Activated naive CD4-positive, alpha-beta T cell treated with anti-CD3 and anti-CD28 coated beads for 36 hours (primary cell): ENCODE results near the gene ALOX5. TPM values are rescaled to one million over a fixed set of nuclear protein-coding genes. Genes with fewer than 3 reads are reported as not detected.
"Not testable (repeated sequence)": the region's sequence is repeated elsewhere in the genome, so short reads cannot be mapped to it uniquely, and the experiment has no call there.

Experiments
- CTCF ChIA-PET: fragments of 350-600 bp; sonication (Branson Sonifier 250); formaldehyde crosslinking; loops from one replicate; lab custom pipeline; 2021; ENCODE audit warnings: antibody characterized with exemption; lab: Charles Lee
- DNase-seq: peaks from one replicate; pipeline ENCODE4 v3.0.0-alpha.2; 2020
- H3K27ac Mint-ChIP-seq: one replicate; pipeline ENCODE4 v1.8.0; 2021; ENCODE audit warnings: mild to moderate bottlenecking, mixed read lengths
- H3K27me3 Mint-ChIP-seq: one replicate; pipeline ENCODE4 v1.8.0; 2021; ENCODE audit warnings: low read depth, mixed read lengths
- H3K36me3 Mint-ChIP-seq: one replicate; pipeline ENCODE4 v1.8.0; 2021; ENCODE audit warnings: low read depth, mixed read lengths
- H3K4me1 Mint-ChIP-seq: one replicate; pipeline ENCODE4 v1.8.0; 2021; ENCODE audit warnings: low read depth, mixed read lengths
- H3K4me3 Mint-ChIP-seq: one replicate; pipeline ENCODE4 v1.8.0; 2021; ENCODE audit warnings: mild to moderate bottlenecking, moderate library complexity, mixed read lengths
- H3K9me3 Mint-ChIP-seq: one replicate; pipeline ENCODE4 v1.8.0; 2021; ENCODE audit warnings: mixed read lengths
- intact Hi-C: fragments of 100-400 bp; cut with micrococcal nuclease; formaldehyde crosslinking; loops from one replicate; pipeline ENCODE4 v1.15.1; 2023
- total RNA-seq, 2 experiments: library from RNA; stranded (reverse); gene quantifications; one replicate each; pipeline ENCODE4 v1.2.3, GENCODE V29; 2021

ALOX5 gene
- total RNA-seq, 2 experiments from 2014 or later: 0.14 to 0.17 TPM

GRCh38 chr10:45391636-45392035 lies 17.6 kb downstream of the ALOX5 start:
- H3K4me1 Mint-ChIP-seq, H3K36me3 Mint-ChIP-seq, CTCF ChIA-PET, H3K4me3 Mint-ChIP-seq, intact Hi-C loops, DNase-seq, H3K27me3 Mint-ChIP-seq, H3K27ac Mint-ChIP-seq: not testable (repeated sequence)
- peaks cover 18% of the 10 kb centered on the region for H3K9me3 Mint-ChIP-seq

GRCh38 chr10:45395554-45395953 lies 21.5 kb downstream of the ALOX5 start:
- H3K9me3 Mint-ChIP-seq: peaks cover 13% of the 10 kb centered on the region
- H3K27me3 Mint-ChIP-seq: peaks cover 4% of the 10 kb centered on the region
- no peak overlapping the region for H3K27ac Mint-ChIP-seq
- H3K36me3 Mint-ChIP-seq: no peaks in the 10 kb centered on the region
- CTCF ChIA-PET: no interaction called here
- intact Hi-C loops: no loop called here
- no peak overlapping the region for H3K4me3 Mint-ChIP-seq
- no peak for DNase-seq
- H3K4me1 Mint-ChIP-seq: no peaks in the 10 kb centered on the region

- Mint-ChIP-seq H3K27me3 (peaks cover 4% of the 10 kb centered on the region), H3K27ac (no peak overlapping the region), H3K9me3 (peaks cover 12% of the 10 kb centered on the region), H3K4me3 (no peak overlapping the region), H3K4me1 (no peaks in the 10 kb centered on the region), H3K36me3 (no peaks in the 10 kb centered on the region)
- CTCF ChIA-PET: no interaction called here
- DNase-seq: no peak
- intact Hi-C loops: no loop called here
Observed at GRCh38 chr10:45398595-45398994, 24.6 kb downstream of the ALOX5 start.

GRCh38 chr10:45399113-45399512 lies 25.1 kb downstream of the ALOX5 start:
- peaks cover 4% of the 10 kb centered on the region for H3K27me3 Mint-ChIP-seq
- no peak overlapping the region for H3K27ac Mint-ChIP-seq
- CTCF ChIA-PET: no interaction called here
- intact Hi-C loops: no loop called here
- no peaks in the 10 kb centered on the region for H3K4me1 Mint-ChIP-seq
- no peaks in the 10 kb centered on the region for H3K36me3 Mint-ChIP-seq
- no peak for DNase-seq
- H3K4me3 Mint-ChIP-seq: no peak overlapping the region
- peaks cover 10% of the 10 kb centered on the region for H3K9me3 Mint-ChIP-seq

GRCh38 chr10:45403151-45403550 lies 29.1 kb downstream of the ALOX5 start:
- H3K4me3 Mint-ChIP-seq: no peak overlapping the region
- no peaks in the 10 kb centered on the region for H3K9me3 Mint-ChIP-seq
- peaks cover 6% of the 10 kb centered on the region for H3K27me3 Mint-ChIP-seq
- DNase-seq: no peak
- intact Hi-C loops: no loop called here
- H3K27ac Mint-ChIP-seq: no peak overlapping the region
- H3K36me3 Mint-ChIP-seq: no peaks in the 10 kb centered on the region
- CTCF ChIA-PET: no interaction called here
- H3K4me1 Mint-ChIP-seq: no peaks in the 10 kb centered on the region

GRCh38 chr10:45404087-45404769 lies 30.2 kb downstream of the ALOX5 start:
- Mint-ChIP-seq H3K27me3 (peaks cover 12% of the 10 kb centered on the region), H3K4me1 (no peaks in the 10 kb centered on the region), H3K36me3 (no peaks in the 10 kb centered on the region), H3K27ac (no peak overlapping the region), H3K9me3 (no peaks in the 10 kb centered on the region), H3K4me3 (no peak overlapping the region)
- CTCF ChIA-PET: no interaction called here
- DNase-seq: no peak
- intact Hi-C loops: no loop called here

GRCh38 chr10:45404770-45405120 lies 30.7 kb downstream of the ALOX5 start:
- H3K9me3 Mint-ChIP-seq: no peaks in the 10 kb centered on the region
- no peaks in the 10 kb centered on the region for H3K4me1 Mint-ChIP-seq
- H3K36me3 Mint-ChIP-seq: no peaks in the 10 kb centered on the region
- H3K27me3 Mint-ChIP-seq: peaks cover 10% of the 10 kb centered on the region
- H3K27ac Mint-ChIP-seq: no peak overlapping the region
- H3K4me3 Mint-ChIP-seq: no peak overlapping the region
- CTCF ChIA-PET: no interaction called here
- intact Hi-C loops: no loop called here
- DNase-seq: no peak

- Mint-ChIP-seq H3K4me1 (no peaks in the 10 kb centered on the region), H3K27ac (no peak overlapping the region), H3K9me3 (no peaks in the 10 kb centered on the region), H3K27me3 (peaks cover 10% of the 10 kb centered on the region), H3K4me3 (no peak overlapping the region), H3K36me3 (no peaks in the 10 kb centered on the region)
- intact Hi-C loops: no loop called here
- no peak for DNase-seq
- CTCF ChIA-PET: no interaction called here
Observed at GRCh38 chr10:45407542-45407941, 33.5 kb downstream of the ALOX5 start.

GRCh38 chr10:45408421-45409319 lies 34.7 kb downstream of the ALOX5 start:
- DNase-seq: no peak
- Mint-ChIP-seq H3K9me3 (no peaks in the 10 kb centered on the region), H3K27ac (no peak overlapping the region), H3K4me1 (no peaks in the 10 kb centered on the region), H3K4me3 (no peak overlapping the region), H3K36me3 (no peaks in the 10 kb centered on the region), H3K27me3 (peaks cover 10% of the 10 kb centered on the region)
- CTCF ChIA-PET: interaction anchor here (0.7 kb wide), 1 partner anchor 45 kb away, joined by 3 read pairs; no protein-coding TSS in a partner anchor
- intact Hi-C loops: no loop called here

- H3K27ac Mint-ChIP-seq, H3K9me3 Mint-ChIP-seq, intact Hi-C loops, H3K4me1 Mint-ChIP-seq, H3K36me3 Mint-ChIP-seq, H3K4me3 Mint-ChIP-seq, DNase-seq: not testable (repeated sequence)
- CTCF ChIA-PET: interaction anchor here (0.7 kb wide), 1 partner anchor 45 kb away, joined by 3 read pairs; no protein-coding TSS in a partner anchor
- peaks cover 10% of the 10 kb centered on the region for H3K27me3 Mint-ChIP-seq
Observed at GRCh38 chr10:45409347-45409746, 35.3 kb downstream of the ALOX5 start.

- H3K9me3 Mint-ChIP-seq: no peaks in the 10 kb centered on the region
- H3K4me3 Mint-ChIP-seq: no peak overlapping the region
- peaks cover 10% of the 10 kb centered on the region for H3K27me3 Mint-ChIP-seq
- intact Hi-C loops: loop anchor here (10.0 kb wide), 2 partner anchors 55 to 405 kb away; partner anchors contain the start of gene ZNF22
- H3K36me3 Mint-ChIP-seq: no peaks in the 10 kb centered on the region
- no peaks in the 10 kb centered on the region for H3K4me1 Mint-ChIP-seq
- no peak overlapping the region for H3K27ac Mint-ChIP-seq
- no peak for DNase-seq
- CTCF ChIA-PET: no interaction called here
Observed at GRCh38 chr10:45409782-45410181, 35.8 kb downstream of the ALOX5 start.

GRCh38 chr10:45410489-45410806 lies 36.4 kb downstream of the ALOX5 start:
- H3K4me1 Mint-ChIP-seq: no peaks in the 10 kb centered on the region
- H3K9me3 Mint-ChIP-seq: no peaks in the 10 kb centered on the region
- no peak overlapping the region for H3K4me3 Mint-ChIP-seq
- intact Hi-C loops: loop anchor here (10.0 kb wide), 2 partner anchors 56 to 406 kb away; partner anchors contain the start of gene ZNF22
- no peak for DNase-seq
- CTCF ChIA-PET: no interaction called here
- H3K27ac Mint-ChIP-seq: no peak overlapping the region
- no peaks in the 10 kb centered on the region for H3K36me3 Mint-ChIP-seq
- H3K27me3 Mint-ChIP-seq: peaks cover 10% of the 10 kb centered on the region
